HG02571 (cell line): ENCODE results near the gene PRRG4.
"Not testable (repeated sequence)": the region's sequence is repeated elsewhere in the genome, so short reads cannot be mapped to it uniquely, and the experiment has no call there.

Experiments used
- ATAC-seq: cut with Tn5 transposase; IDR thresholded peaks from one replicate; pipeline ENCODE4 v1.9.1; 2021; ENCODE audit warnings: mild to moderate bottlenecking, moderate library complexity; ENCODE audit not compliant: unreplicated experiment

PRRG4 gene

GRCh38 chr11:32884770-32885384 lies 55.1 kb downstream of the PRRG4 start:
- ATAC-seq, result no peak

- ATAC-seq, result no peak
Observed at GRCh38 chr11:32885556-32885955, 55.8 kb downstream of the PRRG4 start.

GRCh38 chr11:32886180-32886579 lies 56.5 kb downstream of the PRRG4 start:
- ATAC-seq, result no peak

- not testable (repeated sequence) for ATAC-seq
Observed at GRCh38 chr11:32887707-32888383, 58.1 kb downstream of the PRRG4 start.

GRCh38 chr11:32888384-32888710 lies 58.6 kb downstream of the PRRG4 start:
- not testable (repeated sequence) for ATAC-seq

GRCh38 chr11:32888805-32889204 lies 59.1 kb downstream of the PRRG4 start:
- no peak for ATAC-seq

GRCh38 chr11:32890843-32891656 lies 61.3 kb downstream of the PRRG4 start:
- no peak for ATAC-seq

- ATAC-seq, result no peak
Observed at GRCh38 chr11:32891657-32892354, 62.1 kb downstream of the PRRG4 start.

GRCh38 chr11:32892355-32893092 lies 62.8 kb downstream of the PRRG4 start, which contains the start of gene QSER1:
Gene QSER1 (plus strand): TSS chr11:32892811. CDS start chr11:32893126, 315 bp downstream.
- peak; percentile 68 for ATAC-seq

- no peak for ATAC-seq
Observed at GRCh38 chr11:32893093-32893342, 63.3 kb downstream of the PRRG4 start.

- ATAC-seq, result peak; percentile 25
Observed at GRCh38 chr11:32893343-32894148, 63.8 kb downstream of the PRRG4 start.

- ATAC-seq, result no peak
Observed at GRCh38 chr11:32894149-32894827, 64.6 kb downstream of the PRRG4 start.

GRCh38 chr11:32894921-32895320 lies 65.2 kb downstream of the PRRG4 start:
- no peak for ATAC-seq

GRCh38 chr11:32895471-32895870 lies 65.7 kb downstream of the PRRG4 start:
- ATAC-seq, result no peak

GRCh38 chr11:32897103-32897502 lies 67.4 kb downstream of the PRRG4 start:
- ATAC-seq, result no peak

GRCh38 chr11:32899438-32899837 lies 69.7 kb downstream of the PRRG4 start:
- ATAC-seq, result peak; percentile 59

GRCh38 chr11:32902089-32902665 lies 72.5 kb downstream of the PRRG4 start:
- ATAC-seq, result no peak

GRCh38 chr11:32905028-32905667 lies 75.4 kb downstream of the PRRG4 start:
- ATAC-seq, result no peak
